Muscle of leg (tissue), 11 donors: Measurements from ENCODE around the gene TMEM204. TPM values are rescaled to one million over a fixed set of nuclear protein-coding genes. Genes with fewer than 3 reads are reported as not detected.

Source experiments
- DNase-seq: peaks from one replicate; pipeline ENCODE4 v3.0.0; 2013
- H3K27ac ChIP-seq: one replicate; pipeline ENCODE4 v1.5.1; 2013; ENCODE audit warnings: mild to moderate bottlenecking, low read length, control low read depth
- H3K27me3 ChIP-seq: one replicate; pipeline ENCODE4 v1.6.1; 2013; ENCODE audit warnings: low read length; ENCODE audit not compliant: control insufficient read depth, insufficient read depth
- H3K36me3 ChIP-seq: one replicate; pipeline ENCODE4 v1.6.1; 2013; ENCODE audit warnings: low read length; ENCODE audit not compliant: control insufficient read depth, insufficient read depth
- H3K4me1 ChIP-seq: one replicate; pipeline ENCODE4 v1.6.1; 2013; ENCODE audit warnings: low read length; ENCODE audit not compliant: control insufficient read depth, insufficient read depth
- H3K4me3 ChIP-seq: one replicate; pipeline ENCODE4 v1.5.1; 2013; ENCODE audit warnings: low read length, control low read depth
- H3K9me3 ChIP-seq: replicated peaks from 2 replicates; pipeline ENCODE4 v1.6.1; 2013; ENCODE audit warnings: low read depth, low read length; ENCODE audit not compliant: control insufficient read depth
- WGBS: methylation state at CpG from one replicate; pipeline ENCODE4 v1.1.5; 2013; ENCODE audit warnings: missing lambda C conversion rate; ENCODE audit not compliant: insufficient coverage; 5-methylcytosine and 5-hydroxymethylcytosine counted together
- polyA plus RNA-seq, 8 donors: library from polyadenylated mRNA; unstranded; fragments of 120-200 nt; gene quantifications; one replicate each; pipeline versions ENCODE4 v1.2.1 to v1.2.3, GENCODE V29; 2013; ENCODE audit warnings: inconsistent platforms in 1 of 8, low replicate concordance in 1 of 8; ENCODE audit not compliant: insufficient read length in 8 of 8, insufficient read depth in 1 of 8
- total RNA-seq: library from RNA; stranded (reverse); fragments of 120-200 nt; gene quantifications from one replicate; pipeline ENCODE4 v1.2.4, GENCODE V29; 2013

The TMEM204 gene
- total and polyA plus RNA-seq, 9 donors, result 14.6 to 22.2 (median 18.0) TPM

DNA sequence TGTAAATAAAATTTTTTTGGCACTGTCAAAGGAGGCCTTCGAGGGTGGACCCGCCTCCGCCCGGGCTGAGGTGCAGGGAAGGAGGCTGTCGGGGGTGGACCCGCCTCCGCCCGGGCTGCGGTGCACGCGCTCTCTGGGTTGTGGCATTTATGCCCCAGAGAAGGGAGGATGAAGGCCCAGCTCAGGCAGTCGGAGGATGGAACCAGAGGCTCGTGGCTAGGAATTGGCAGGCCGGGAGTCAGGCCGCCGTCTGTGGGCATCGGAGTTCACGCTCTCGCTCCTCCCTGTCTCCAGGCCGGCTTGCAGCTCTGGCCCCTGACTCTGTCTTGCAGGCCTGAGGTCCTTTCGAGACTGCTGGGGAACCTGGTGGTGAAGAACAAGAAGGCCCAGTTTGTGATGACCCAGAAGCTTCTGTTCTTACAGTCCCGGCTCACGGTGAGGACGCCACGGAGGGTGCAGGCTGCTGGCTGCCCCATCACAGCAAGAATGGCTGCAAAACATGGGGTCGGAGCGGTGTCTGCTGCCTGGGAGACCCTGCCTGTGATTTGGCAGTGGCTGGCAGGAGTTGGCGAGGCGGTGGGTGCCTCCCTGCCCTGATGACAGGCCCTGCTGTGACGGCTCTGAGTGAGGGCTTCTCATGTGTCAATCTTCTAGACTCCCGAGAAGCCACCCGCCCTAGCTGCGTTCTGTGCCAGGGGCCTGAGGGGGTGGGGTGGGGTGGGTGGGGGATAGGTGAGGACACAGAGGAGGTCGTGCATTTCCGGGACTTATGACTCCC, 34.4 kb upstream of the TMEM204 start:
- WGBS, result 92% methylated on average over 30 of the region's 35 CpGs
- H3K27ac ChIP-seq, result no peak overlapping the region
- H3K36me3 ChIP-seq, result peaks cover 92% of the 10 kb centered on the region
- H3K9me3 ChIP-seq, result no peaks in the 10 kb centered on the region
- no peaks in the 10 kb centered on the region for H3K27me3 ChIP-seq
- H3K4me1 ChIP-seq, result peaks cover 13% of the 10 kb centered on the region
- no peak for DNase-seq
- no peak overlapping the region for H3K4me3 ChIP-seq

DNA sequence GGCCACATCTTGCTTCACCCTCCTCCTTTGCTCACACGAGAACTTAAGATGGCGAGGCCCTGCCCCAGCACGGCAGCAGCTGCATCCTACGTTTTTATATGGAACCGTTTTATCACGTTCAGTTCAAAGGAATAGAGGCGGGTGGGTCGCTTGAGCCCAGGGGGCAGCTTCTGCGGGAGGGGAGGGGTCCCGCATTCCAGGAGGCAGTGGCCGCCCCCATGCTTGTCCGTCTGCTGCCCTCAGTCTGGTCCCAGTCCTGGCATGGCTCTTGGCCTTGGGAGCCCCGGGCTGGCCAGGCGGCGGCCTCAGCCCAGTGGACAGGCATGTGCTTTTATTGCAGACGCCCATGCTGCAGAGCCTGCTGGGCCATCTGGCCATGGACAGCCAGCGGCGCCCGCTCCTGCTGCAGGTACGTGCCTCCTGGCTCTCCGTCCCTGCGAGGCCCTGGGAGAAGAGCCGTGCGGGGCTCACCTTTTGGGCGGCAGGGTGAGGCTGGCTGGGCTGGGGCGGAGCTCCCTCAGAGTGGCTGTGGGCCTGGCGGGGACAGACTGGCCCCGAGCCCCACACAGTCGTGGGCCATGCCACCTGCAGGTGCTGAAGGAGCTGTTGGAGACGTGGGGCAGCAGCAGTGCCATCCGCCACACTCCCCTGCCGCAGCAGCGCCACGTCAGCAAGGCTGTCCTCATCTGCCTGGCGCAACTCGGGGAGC, 33.6 kb upstream of the TMEM204 start:
- H3K36me3 ChIP-seq, result peaks cover 88% of the 10 kb centered on the region
- H3K27ac ChIP-seq, result no peak overlapping the region
- no peak overlapping the region for H3K4me3 ChIP-seq
- no peaks in the 10 kb centered on the region for H3K9me3 ChIP-seq
- no peak for DNase-seq
- peaks cover 5% of the 10 kb centered on the region for H3K4me1 ChIP-seq
- no peaks in the 10 kb centered on the region for H3K27me3 ChIP-seq
- WGBS, result 91% methylated on average over 36 of the region's 36 CpGs

DNA sequence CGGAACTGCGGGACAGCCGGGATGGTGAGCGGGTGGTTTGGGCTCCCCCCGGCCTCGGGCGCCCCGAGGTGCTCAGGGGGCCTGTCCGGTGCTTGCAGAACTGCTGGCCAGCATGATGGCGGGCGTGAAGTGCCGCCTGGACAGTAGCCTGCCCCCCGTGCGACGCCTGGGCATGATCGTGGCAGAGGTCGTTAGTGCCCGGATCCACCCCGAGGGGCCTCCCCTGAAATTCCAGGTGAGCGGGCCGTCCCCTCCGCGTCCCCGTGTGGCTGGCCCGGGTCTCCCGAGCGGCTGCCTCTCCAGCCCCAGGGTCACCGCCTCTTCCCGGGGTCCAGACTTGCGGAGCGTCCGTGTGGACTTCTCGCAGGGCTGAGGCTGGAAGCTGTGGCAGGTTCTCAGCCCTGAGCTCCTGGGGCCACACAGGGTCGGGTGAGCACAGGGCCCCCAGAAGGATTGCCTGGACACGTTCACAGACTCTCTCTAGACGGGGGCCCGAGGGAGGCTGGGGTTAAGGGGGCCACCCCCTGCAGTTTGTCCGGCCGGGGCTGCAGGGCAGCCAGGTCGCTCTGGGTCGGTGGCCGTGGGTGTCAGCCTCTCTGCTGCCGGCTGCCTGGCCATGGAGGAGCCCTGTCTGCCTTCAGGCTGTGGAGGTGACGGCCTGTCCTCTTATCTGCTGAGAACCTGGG, 32.9 kb upstream of the TMEM204 start:
- 94% methylated on average over 44 of the region's 44 CpGs for WGBS
- no peak overlapping the region for H3K27ac ChIP-seq
- H3K4me3 ChIP-seq, result no peak overlapping the region
- H3K36me3 ChIP-seq, result peaks cover 87% of the 10 kb centered on the region
- no peaks in the 10 kb centered on the region for H3K27me3 ChIP-seq
- no peaks in the 10 kb centered on the region for H3K9me3 ChIP-seq
- no peak for DNase-seq
- H3K4me1 ChIP-seq, result no peaks in the 10 kb centered on the region

DNA sequence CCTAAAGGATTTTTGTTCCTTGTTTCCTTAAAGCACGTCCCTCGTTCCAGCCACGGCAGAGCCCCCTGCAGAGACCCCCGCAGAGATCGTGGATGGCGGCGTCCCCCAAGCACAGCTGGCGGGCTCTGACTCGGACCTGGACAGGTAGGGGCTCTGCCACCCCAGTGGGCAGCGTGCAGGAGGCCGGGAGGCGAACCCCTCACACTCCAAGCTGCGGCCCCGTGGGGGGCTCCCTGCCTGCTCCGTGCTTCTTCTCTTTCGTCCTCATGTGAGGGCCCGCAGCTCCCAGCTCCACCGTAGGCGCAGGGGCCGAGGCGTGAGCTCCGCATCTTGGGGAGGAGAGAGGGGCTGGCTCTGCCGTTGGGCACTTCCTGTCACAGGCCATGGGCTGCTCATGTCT, 31.8 kb upstream of the TMEM204 start:
- DNase-seq, result no peak
- Histone ChIP-seq H3K4me1 (no peaks in the 10 kb centered on the region), H3K9me3 (no peaks in the 10 kb centered on the region), H3K36me3 (peaks cover 87% of the 10 kb centered on the region), H3K4me3 (no peak overlapping the region), H3K27ac (no peak overlapping the region), H3K27me3 (no peaks in the 10 kb centered on the region)
- WGBS, result 96% methylated on average over 23 of the region's 23 CpGs

DNA sequence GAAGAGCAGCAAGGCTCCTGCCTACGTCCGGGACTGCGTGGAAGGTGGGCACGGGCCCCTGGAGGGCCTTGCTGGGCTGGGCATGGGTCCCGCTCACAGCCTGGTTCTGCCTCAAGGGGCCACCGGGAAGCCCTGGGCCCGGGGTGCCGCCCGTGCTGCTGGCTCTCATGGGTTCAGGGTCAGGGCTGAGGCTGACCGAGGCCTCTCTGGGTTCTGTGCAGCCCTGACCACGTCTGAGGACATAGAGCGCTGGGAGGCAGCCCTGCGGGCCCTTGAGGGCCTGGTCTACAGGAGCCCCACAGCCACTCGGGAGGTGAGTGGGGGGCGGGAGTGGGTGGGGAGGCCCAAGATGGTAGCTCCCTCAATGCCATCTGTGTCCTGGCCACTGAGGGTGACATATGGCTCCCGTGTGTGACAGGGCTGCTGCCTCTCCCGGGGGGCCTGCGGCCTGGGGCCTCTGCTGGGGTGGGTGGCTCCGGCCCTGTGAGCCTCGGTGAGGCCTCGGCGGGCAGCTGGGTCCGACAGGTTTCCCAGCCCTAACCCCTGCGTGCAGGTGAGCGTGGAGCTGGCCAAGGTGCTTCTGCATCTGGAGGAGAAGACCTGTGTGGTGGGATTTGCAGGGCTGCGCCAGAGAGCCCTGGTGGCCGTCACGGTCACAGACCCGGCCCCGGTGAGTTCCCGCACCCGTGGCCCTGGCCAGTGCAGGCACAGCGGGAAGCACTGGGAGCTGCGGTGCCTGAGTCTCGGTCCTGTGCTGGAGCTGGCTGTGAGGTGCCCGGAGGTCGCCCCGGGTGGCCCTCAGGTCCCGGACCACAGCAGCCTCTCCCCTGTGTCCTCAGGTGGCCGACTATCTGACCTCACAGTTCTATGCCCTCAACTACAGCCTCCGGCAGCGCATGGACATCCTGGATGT, 31.1 kb upstream of the TMEM204 start:
- WGBS, result 95% methylated on average over 40 of the region's 42 CpGs

DNA sequence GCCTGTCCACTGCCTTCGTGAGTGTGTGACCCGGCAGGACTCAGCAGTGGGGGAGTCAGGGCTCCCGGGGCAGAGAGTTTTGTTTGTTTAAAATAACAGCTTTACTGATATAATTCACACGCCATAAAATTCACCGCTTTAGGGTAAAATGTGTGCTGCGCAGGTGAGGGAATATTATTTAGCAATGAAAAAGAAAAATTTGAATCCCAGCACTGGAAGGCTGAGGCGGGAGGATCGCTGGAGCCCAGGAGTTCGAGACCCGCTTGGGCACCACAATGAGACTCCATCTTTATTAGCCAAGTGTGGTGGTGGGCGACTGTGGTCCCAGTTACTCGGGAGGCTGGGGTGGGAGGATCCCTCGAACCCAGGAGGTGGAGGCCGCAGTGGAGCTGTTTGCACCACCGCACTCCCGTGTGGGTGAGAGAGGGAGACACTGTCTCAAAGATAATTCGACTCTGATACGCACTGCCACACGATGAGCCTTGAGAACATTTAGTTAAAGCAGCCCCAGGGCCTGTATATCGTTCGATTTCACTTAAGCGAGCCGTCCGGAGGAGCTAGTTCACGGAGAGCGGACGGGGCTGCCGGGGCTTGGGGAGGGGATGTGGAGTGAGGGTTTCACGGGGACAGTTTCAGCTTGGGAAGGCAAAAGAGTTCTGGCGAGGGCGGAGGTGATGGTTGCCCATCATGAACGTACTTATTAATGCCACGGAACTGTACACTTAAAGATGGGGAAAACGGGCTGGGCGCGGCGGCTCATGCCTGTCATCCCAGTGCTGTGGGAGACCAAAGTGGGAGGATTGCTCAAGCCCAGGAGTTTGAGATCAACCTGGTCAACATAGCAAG, 30.1 kb upstream of the TMEM204 start:
- H3K27ac ChIP-seq, result no peak overlapping the region
- H3K27me3 ChIP-seq, result no peaks in the 10 kb centered on the region
- DNase-seq, result no peak
- H3K36me3 ChIP-seq, result peaks cover 80% of the 10 kb centered on the region
- 90% methylated on average over 29 of the region's 37 CpGs for WGBS
- H3K4me3 ChIP-seq, result no peak overlapping the region
- H3K4me1 ChIP-seq, result peaks cover under 1% of the 10 kb centered on the region
- no peaks in the 10 kb centered on the region for H3K9me3 ChIP-seq

More for the DNA sequence above, 31.1 kb upstream of the TMEM204 start:
- no peak for DNase-seq
- H3K4me1 ChIP-seq, result no peaks in the 10 kb centered on the region
- H3K9me3 ChIP-seq, result no peaks in the 10 kb centered on the region
- peaks cover 86% of the 10 kb centered on the region for H3K36me3 ChIP-seq
- no peak overlapping the region for H3K27ac ChIP-seq
- no peaks in the 10 kb centered on the region for H3K27me3 ChIP-seq
- H3K4me3 ChIP-seq, result no peak overlapping the region

DNA sequence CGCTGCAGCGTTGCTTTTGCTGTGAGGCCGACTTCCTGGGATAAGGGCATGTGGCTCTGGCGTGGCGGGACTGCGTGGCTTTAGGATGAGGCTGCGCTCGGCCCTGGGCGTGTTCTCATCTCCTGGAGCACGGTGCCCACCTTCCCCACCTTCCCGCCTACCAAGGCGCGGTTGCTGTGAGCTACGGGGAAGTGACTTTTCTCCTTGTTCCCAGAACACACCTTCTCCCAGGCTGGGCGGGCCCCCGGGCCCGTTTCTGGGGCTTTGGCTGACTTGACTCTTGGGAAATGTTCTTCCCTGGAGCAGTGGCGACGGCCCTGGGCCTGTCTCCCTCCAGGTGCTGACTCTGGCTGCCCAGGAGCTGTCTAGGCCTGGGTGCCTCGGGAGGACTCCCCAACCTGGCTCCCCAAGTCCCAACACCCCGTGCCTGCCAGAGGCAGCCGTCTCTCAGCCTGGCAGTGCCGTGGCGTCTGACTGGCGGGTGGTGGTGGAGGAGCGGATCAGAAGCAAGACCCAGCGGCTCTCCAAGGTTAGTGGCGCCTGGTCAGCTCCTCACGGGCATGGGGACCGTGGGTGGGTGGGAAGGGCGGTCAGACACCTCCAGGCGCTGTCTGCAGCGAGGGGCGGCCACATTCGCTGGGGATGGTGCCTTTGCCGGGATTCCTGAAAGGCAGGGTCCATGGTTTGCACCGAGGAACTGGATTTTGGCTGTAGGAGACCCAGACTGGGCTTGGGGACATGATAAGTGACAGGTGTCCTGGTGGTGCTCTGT, 28.2 kb upstream of the TMEM204 start:
- 95% methylated on average over 35 of the region's 37 CpGs for WGBS
- DNase-seq, result no peak

DNA sequence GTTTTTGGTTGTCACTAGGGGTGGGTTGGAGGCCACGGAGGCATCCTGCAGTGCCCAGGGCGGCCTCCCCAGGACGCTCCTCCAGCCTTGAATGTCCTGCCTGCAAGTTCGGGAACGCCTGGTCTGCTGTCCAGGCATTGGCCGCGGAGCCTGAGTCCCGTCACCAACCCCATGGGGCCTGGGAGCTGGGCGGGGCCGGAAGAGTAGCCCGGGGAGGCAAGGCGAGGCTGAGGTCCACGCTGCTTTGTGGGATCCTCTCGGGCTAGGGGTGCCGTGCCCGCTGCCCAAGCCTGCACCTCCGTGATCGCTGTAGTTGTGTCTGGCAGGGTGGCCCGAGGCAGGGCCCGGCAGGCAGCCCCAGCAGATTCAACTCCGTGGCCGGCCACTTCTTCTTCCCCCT, 27.6 kb upstream of the TMEM204 start:
- Histone ChIP-seq H3K4me1 (peaks cover 26% of the 10 kb centered on the region), H3K27ac (no peak overlapping the region), H3K9me3 (no peaks in the 10 kb centered on the region), H3K4me3 (no peak overlapping the region), H3K27me3 (no peaks in the 10 kb centered on the region), H3K36me3 (peaks cover 74% of the 10 kb centered on the region)
- DNase-seq, result no peak
- WGBS, result 85% methylated on average over 14 of the region's 22 CpGs

More for the DNA sequence above, 28.2 kb upstream of the TMEM204 start:
- H3K4me1 ChIP-seq, result peaks cover 20% of the 10 kb centered on the region
- peaks cover 74% of the 10 kb centered on the region for H3K36me3 ChIP-seq
- no peaks in the 10 kb centered on the region for H3K27me3 ChIP-seq
- H3K27ac ChIP-seq, result no peak overlapping the region
- no peak overlapping the region for H3K4me3 ChIP-seq
- no peaks in the 10 kb centered on the region for H3K9me3 ChIP-seq
